SK-N-SH (cell line): ENCODE data around the gene PIGA. TPM values are rescaled to one million over a fixed set of nuclear protein-coding genes. Genes with fewer than 3 reads are reported as not detected.

Source experiments
- CTCF ChIA-PET: fragments of 300-600, 350-600 bp; formaldehyde crosslinking; extraction: SDS; loops from one replicate; lab custom pipeline; 2021; lab: Yijun Ruan, JAX
- POLR2A ChIA-PET: fragments of 350-600 bp; sonication (Branson Sonifier 250); formaldehyde crosslinking; extraction: SDS; loops from one replicate; lab custom pipeline; 2020; ENCODE audit warnings: antibody characterized with exemption, inconsistent platforms; lab: Yijun Ruan, JAX
- DNase-seq: peaks from one replicate; pipeline ENCODE4 v3.0.0; 2012
- H2AFZ ChIP-seq: fragments of 200-600 bp; sonication (generic); 2 replicates; pipeline ENCODE4 v1.8.1; 2016; ENCODE audit warnings: antibody characterized with exemption, mild to moderate bottlenecking, low read depth
- H3F3A ChIP-seq: fragments of 200-600 bp; sonication (generic); replicated peaks from 2 replicates; pipeline ENCODE3; 2016; ENCODE audit warnings: antibody characterized with exemption, mild to moderate bottlenecking; ENCODE audit not compliant: insufficient read depth
- H3K27ac ChIP-seq, 2 experiments: fragments of 200-500 bp in 1 of 2; fragments of 200-600 bp in 1 of 2; sonication (Bioruptor generic) in 1 of 2; sonication (generic), shearing (Covaris generic) in 1 of 2; 2 replicates each; pipeline versions ENCODE4 v1.5.1 to v1.6.1; 2014 to 2016; ENCODE audit warnings: low read depth in 2 of 2, inconsistent platforms in 1 of 2, low read length in 1 of 2, mild to moderate bottlenecking in 1 of 2, mixed read lengths in 1 of 2
- H3K27me3 ChIP-seq: fragments of 200-600 bp; sonication (generic), shearing (Covaris generic); 2 replicates; pipeline ENCODE4 v1.6.1; 2016; ENCODE audit warnings: mixed run types; ENCODE audit not compliant: insufficient read depth
- H3K36me3 ChIP-seq, 2 experiments: fragments of 200-500 bp in 1 of 2; fragments of 200-600 bp in 1 of 2; sonication (Bioruptor generic) in 1 of 2; sonication (generic) in 1 of 2; replicated peaks in 1 of 2; 2 replicates each; pipeline versions ENCODE3 to v1.5.1; 2014 to 2016; ENCODE audit warnings: low read length in 1 of 2, mild to moderate bottlenecking in 1 of 2; ENCODE audit not compliant: insufficient read depth in 2 of 2, control insufficient read depth in 1 of 2
- H3K4me1 ChIP-seq, 2 experiments: fragments of 200-500 bp in 1 of 2; fragments of 200-600 bp in 1 of 2; sonication (Bioruptor generic) in 1 of 2; sonication (generic), shearing (Covaris generic) in 1 of 2; 2 replicates each; pipeline versions ENCODE4 v1.5.1 to v1.6.1; 2014 to 2016; ENCODE audit warnings: low read depth in 1 of 2, low read length in 1 of 2, mixed run types in 1 of 2; ENCODE audit not compliant: insufficient read depth in 2 of 2, control insufficient read depth in 1 of 2
- H3K4me2 ChIP-seq: fragments of 200-600 bp; sonication (generic), shearing (Covaris generic); 2 replicates; pipeline ENCODE4 v1.6.1; 2017; ENCODE audit warnings: mixed run types
- H3K4me3 ChIP-seq, 2 experiments: fragments of 200-500 bp in 1 of 2; fragments of 200-600 bp in 1 of 2; sonication (Bioruptor generic) in 1 of 2; sonication (generic), shearing (Covaris generic) in 1 of 2; 2 replicates each; pipeline versions ENCODE4 v1.5.1 to v1.8.1; 2014 to 2016; ENCODE audit warnings: low read depth in 2 of 2, inconsistent platforms in 1 of 2, low read length in 1 of 2, mild to moderate bottlenecking in 1 of 2, mixed read lengths in 1 of 2, moderate library complexity in 1 of 2
- H3K79me2 ChIP-seq: fragments of 200-600 bp; sonication (generic); 2 replicates; pipeline ENCODE4 v1.8.1; 2017; ENCODE audit warnings: mild to moderate bottlenecking; ENCODE audit not compliant: insufficient read depth
- H3K9ac ChIP-seq: fragments of 200-600 bp; sonication (generic); 2 replicates; pipeline ENCODE4 v1.6.1; 2017; ENCODE audit warnings: mixed run types
- H3K9me2 ChIP-seq: fragments of 200-600 bp; sonication (generic); 2 replicates; pipeline ENCODE4 v1.6.1; 2017; ENCODE audit warnings: mixed run types
- H3K9me3 ChIP-seq: fragments of 200-600 bp; sonication (generic); 2 replicates; pipeline ENCODE4 v1.6.1; 2017; ENCODE audit warnings: mixed run types, mild to moderate bottlenecking, moderate library complexity
- H4K20me1 ChIP-seq: fragments of 200-600 bp; sonication (generic); 2 replicates; pipeline ENCODE4 v1.6.1; 2017; ENCODE audit warnings: mild to moderate bottlenecking, mixed run types; ENCODE audit not compliant: insufficient read depth
- CTCF ChIP-seq: fragments of 200-600 bp; sonication (generic); IDR thresholded peaks from 2 replicates; pipeline ENCODE4 v1.6.1; 2017; ENCODE audit warnings: antibody characterized with exemption, mild to moderate bottlenecking, moderate library complexity
- RCOR1 ChIP-seq: fragments of 150-350 bp; IDR thresholded peaks from 2 replicates; pipeline ENCODE4 v1.6.1; 2017; ENCODE audit warnings: antibody characterized with exemption, low read length
- ZBTB33 ChIP-seq: IDR thresholded peaks from 2 replicates; pipeline ENCODE4 v1.4.0; 2012; ENCODE audit warnings: low read depth, borderline replicate concordance
- WGBS: methylation state at CpG from one replicate; pipeline ENCODE4 v1.1.6; 2017; ENCODE audit warnings: low lambda C conversion rate; 5-methylcytosine and 5-hydroxymethylcytosine counted together
- polyA plus RNA-seq, 3 experiments: library from polyadenylated mRNA; depleted of rRNA; stranded (reverse); fragments of >200 nt; gene quantifications; 2 replicates each; pipeline ENCODE4 v1.2.3, GENCODE V29; 2012

The PIGA gene
- polyA plus RNA-seq, 1 of the 3 experiments (the other 2 are of a cell fraction), result 2.8 TPM

- no peak for TF ChIP-seq ZBTB33
- TF ChIP-seq, all 33 proteins: peak for 3
These were observed 35.1 kb downstream of the PIGA start (continued) for GRCh38 chrX:15299941-15300851.

DNA sequence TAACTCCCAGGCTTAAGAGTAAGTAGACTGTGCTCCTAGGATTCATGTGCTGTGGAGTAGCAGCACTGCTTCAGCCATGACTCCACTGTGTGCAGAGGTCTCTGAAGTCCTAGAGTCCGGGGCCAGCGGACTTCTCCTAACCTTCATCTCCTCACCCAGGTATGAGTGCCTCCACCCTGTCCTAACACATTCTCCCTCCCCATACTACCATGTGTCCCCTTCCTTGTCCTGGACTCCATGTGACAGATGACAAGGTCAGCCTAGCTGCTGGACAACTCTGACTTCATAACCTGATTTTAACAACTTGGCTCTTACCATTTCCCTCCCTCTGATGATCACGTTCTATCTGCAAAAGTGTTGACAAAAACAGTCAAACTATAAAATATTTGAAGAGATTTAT lies 36.5 kb downstream of the PIGA start:
- TF ChIP-seq CTCF, result no peak
- TF ChIP-seq, all 33 proteins: peak for 0
- H2AFZ ChIP-seq, result no peak overlapping the region
- H3K4me1 ChIP-seq, result no peaks in the 10 kb centered on the region; a peak in 1 of 4 replicates
- no peaks in the 10 kb centered on the region for H4K20me1 ChIP-seq
- H3K27me3 ChIP-seq, result no peaks in the 10 kb centered on the region
- no peaks in the 10 kb centered on the region for H3K9me2 ChIP-seq
- no peak overlapping the region for H3K27ac ChIP-seq
- no peaks in the 10 kb centered on the region for H3K36me3 ChIP-seq
- no peaks in the 10 kb centered on the region for H3K79me2 ChIP-seq
- no peaks in the 10 kb centered on the region for H3K9me3 ChIP-seq
- no peaks in the 10 kb centered on the region for H3F3A ChIP-seq
- no peak overlapping the region for H3K9ac ChIP-seq
- no peak overlapping the region for H3K4me2 ChIP-seq
- no peak for DNase-seq
- POLR2A ChIA-PET, result no interaction called here
- 34% methylated on average over 3 of the region's 3 CpGs for WGBS
- CTCF ChIA-PET, result interaction anchor here (1.1 to 3.5 kb wide), 8 partner anchors 12 to 403 kb away, joined by 3 to 17 read pairs (median 4); no protein-coding TSS in a partner anchor
- H3K4me3 ChIP-seq, result no peak overlapping the region

DNA sequence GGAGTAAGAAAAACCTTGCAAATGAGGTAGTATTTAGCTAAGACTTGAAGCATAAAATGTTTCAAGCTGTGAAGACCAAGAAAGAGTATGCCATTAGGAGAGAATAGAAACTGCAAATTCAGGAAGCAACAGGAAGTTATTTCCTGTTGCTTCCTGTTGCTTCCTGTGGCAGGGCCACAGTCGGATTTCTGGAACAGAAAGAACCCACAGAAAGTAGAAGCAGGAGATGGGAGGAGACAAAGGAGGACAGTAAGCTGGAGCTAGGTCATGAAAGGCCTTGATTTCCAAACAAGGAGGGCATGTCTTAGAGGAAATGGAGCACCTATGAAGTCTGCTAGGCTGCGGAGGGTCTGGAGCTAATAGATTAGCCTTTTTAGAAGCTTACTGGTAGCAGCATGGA lies 37.1 kb downstream of the PIGA start:
- POLR2A ChIA-PET, result no interaction called here
- no peak overlapping the region for H3K4me2 ChIP-seq

More for the DNA sequence above, 37.1 kb downstream of the PIGA start:
- no peaks in the 10 kb centered on the region for H3K9me2 ChIP-seq
- no peaks in the 10 kb centered on the region for H3K27me3 ChIP-seq
- no peaks in the 10 kb centered on the region for H3K9me3 ChIP-seq
- no peaks in the 10 kb centered on the region for H3F3A ChIP-seq
- CTCF ChIA-PET, result interaction anchor here (1.1 to 3.5 kb wide), 7 partner anchors 13 to 404 kb away, joined by 3 to 17 read pairs (median 3); no protein-coding TSS in a partner anchor
- H3K79me2 ChIP-seq, result no peaks in the 10 kb centered on the region
- no peak overlapping the region for H2AFZ ChIP-seq
- H3K4me1 ChIP-seq, result no peaks in the 10 kb centered on the region; a peak in 1 of 4 replicates
- no peak for TF ChIP-seq RCOR1
- TF ChIP-seq CTCF, result no peak
- H3K9ac ChIP-seq, result no peak overlapping the region
- H3K27ac ChIP-seq, result no peak overlapping the region
- H3K4me3 ChIP-seq, result no peak overlapping the region
- no peak for DNase-seq
- no peaks in the 10 kb centered on the region for H4K20me1 ChIP-seq
- 51% methylated on average over 2 of the region's 2 CpGs for WGBS
- H3K36me3 ChIP-seq, result no peaks in the 10 kb centered on the region
